GM18499 (cell line): ENCODE data around the gene HHLA2.

Experiments
- ATAC-seq: cut with Tn5 transposase; IDR thresholded peaks from one replicate; pipeline ENCODE4 v1.9.1; 2021; ENCODE audit warnings: moderate number of reproducible peaks; ENCODE audit not compliant: insufficient read depth, unreplicated experiment

The HHLA2 gene

DNA sequence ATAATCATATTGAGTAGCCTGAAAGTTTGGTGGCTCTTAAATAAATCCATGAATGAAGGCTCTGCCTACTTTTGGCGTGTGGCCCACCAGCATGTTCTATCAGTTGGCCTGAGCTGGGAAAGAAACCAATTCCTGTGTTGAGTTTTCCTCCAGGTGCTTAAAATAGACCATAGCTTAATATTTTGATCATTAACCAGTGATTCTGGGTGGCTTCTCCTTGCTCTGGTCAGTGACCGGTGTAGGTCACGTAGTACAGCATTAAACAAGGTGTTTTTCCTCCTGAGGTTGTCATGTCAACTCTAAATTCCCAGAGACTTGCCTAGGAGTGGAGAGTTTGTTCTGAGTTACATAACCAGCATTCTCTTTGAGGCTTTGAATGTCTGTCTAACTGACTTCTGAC lies 1.3 kb downstream of the HHLA2 start:
- ATAC-seq: no peak

DNA sequence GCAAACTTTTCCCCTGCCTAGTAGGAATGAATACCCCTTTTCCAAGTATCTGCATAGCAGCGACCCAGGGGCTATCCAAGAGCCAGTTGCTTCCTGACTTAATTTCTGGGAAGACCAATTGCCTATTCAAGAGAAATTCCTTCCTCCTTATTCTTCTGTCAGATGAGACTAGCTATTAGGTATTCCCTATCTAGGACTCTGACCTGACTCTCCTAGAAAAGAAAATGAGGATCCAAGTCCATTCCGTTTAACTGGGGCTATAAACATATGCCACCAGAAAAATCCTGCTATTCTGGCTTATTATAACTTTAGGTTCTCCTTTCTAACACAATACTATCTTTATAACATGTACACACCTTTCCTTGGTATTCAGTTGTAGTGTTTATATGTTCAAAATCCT lies 1.7 kb downstream of the HHLA2 start:
- no peak for ATAC-seq

DNA sequence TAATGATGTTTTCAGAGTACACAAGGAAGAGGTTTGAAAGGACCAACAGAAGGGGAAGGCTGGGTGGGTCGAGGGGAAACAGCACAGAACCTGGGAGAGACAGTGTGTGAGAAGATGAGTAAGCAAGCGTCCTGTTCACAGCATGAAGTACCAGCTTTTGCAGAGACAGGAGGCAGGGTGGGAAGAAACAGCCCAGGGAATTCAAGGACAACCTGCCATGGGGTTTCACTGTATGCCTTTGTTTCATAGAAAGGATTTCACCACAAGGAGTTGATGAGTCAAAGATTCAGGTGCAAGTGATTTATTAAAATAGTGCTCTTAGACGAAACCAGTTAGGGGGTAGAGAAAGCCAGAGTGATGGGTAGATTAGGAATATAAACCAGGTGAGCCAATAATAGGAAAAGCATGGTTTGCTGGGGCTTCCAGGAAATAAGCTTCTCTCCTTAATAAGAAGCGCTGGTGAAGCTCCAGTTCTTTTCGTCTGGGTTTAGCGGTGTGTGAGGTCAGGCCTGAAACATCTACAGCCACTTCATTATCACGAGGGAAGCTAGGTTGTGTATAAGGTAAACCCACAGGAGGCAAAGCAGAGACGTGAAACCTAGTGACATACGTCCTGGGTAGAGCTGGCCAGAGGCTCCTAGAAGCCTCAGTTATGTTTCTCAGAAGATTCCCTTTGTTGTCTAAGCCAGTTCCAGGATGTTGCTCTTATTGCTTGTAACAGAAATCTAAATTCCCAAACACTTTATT lies 3.9 kb downstream of the HHLA2 start:
- no peak for ATAC-seq

DNA sequence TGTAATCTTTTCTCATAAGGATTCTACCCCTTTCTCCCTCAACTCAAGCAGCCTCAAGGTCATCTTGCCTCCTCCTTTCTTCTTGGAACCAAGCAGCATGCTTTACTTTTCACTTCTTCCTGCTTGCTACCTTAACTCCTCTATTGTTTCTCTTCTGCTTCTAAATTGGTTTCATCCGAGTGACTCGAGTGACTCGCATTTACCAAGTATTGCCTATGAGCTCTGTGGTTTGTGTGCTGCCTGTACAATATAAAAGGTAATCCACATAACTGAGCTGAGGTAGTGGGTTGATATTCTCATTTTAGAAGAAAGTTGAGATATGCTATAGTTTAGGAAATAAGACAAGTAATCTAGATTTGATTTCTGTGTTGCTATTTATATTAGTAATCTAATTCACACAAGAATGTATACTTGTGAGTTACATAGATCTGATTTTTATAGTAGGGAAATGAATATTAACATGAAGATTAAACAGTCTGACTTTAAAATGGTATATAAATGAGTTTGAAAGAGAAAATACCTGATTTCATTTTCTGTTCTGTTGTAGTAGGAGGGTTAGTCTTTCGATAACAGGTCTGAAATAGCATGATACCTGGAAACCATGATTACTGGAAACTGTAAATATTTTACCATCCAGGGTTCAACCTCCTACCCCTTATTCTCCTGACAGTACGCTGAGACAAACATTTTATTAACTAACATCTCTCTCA lies 5.5 kb downstream of the HHLA2 start:
- ATAC-seq: peak; percentile 57

DNA sequence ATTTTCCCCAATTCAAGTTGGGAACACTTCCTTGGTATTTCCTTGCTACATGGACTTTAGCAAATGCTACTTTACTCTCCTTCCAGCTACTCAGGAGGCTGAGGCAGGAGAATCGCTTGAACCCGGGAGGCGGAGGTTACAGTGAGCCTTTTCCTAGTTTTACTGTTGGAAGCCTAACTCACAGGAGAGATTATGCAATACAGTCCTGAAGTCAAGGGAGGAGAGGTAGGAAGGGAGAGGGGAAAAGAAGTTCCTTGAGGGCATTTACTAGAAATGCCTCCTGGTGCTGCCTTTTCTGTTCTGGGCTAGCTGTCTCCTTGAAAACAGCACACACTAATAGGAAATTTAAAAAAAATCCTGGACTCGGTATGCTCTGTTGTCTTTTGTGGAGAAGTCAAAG lies 6.2 kb downstream of the HHLA2 start:
- ATAC-seq: no peak

DNA sequence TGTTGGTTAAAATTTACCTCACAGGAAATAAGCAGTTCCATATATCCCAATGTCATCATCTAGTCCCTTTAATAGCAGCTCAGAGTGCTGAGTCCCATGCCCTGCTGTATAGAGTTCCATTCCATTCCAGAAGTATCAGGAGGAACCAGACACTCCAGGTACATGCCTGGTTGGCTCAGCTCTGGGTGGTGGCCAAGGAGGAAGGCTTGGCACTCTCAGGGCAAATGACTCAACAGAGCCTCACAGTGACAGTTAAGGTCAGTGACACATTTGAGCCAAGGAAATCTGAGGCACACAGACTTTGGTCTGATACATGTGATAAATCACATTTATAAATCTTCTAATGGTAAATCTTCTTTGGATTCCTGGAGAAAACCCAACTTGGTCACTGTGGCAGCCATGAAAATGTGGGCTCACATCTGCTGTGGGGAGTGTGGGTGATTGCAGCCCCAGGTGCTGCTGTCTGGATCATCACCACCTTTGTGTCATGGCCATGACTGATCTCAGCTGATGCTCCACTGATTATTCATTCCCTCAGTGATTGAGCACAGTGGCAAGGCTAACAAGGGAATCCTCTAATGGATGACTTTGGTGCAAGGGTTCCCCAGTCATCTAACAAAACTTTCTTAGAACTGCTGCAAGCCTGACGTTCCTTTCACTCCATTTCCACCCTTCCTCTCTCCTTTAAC lies 9.3 kb downstream of the HHLA2 start:
- ATAC-seq: no peak

DNA sequence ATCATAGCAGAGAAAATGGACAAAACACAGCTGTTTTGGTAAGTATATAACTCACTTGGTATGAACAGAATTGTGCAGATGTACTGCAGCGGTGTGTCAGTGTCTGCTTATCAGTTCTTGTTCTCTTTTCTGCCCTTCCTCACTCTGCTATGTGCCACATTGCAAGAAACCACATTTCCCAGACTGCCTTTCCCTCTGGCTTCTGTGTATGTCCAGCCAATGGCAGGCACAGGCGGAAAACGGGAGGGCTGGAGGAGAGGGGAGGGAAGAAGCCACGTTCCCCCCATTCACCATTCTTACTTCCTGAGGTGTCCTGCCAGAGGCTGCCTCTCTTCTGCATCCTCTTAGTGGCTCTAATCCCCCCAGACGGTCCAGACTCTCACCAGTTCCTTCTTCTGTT lies 15.4 kb downstream of the HHLA2 start:
- no peak for ATAC-seq

DNA sequence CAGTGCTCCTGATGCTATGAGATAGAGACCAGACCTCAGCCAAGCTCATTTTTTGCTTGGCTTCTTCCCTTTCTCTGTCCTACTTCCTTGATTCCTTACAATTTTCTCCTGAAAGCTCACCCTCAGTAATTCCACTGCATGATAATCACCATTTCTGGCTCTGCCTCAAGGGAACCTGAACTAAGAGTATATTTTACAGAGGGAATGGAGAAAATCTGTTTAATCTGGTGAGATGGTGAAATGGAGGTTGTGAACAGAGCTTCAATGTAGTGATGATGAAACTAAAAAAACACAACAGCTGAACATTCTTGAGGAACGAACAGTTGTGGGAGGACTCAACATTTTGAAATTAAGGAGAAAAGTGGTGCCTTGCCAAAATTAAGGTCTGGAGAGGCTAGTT lies 16.3 kb downstream of the HHLA2 start:
- no peak for ATAC-seq

DNA sequence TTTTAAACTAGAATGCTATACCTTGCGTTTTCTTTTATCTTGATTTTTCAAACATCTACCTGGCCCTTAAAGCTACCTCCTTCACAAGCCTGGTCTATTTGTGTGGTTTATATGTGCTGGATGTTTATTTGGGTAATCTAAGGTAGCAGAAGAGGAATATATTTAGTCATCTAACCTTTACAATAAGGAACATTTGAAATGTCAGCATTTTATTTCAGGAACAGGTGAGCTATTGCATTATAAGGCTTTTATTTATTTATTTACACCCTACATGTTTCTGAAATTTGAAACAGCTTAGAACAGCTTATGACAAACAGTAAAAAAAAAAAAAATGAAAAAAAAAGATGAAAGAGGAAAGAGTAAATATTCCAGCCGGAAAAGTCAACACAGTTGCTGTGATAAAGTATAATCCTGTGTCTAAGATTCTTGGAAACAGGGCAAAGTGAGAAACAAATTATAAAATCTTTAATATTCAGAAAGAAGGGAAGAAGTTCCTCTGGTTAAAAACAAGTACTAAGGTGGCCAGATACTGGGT lies 19.5 kb downstream of the HHLA2 start:
- ATAC-seq: no peak

DNA sequence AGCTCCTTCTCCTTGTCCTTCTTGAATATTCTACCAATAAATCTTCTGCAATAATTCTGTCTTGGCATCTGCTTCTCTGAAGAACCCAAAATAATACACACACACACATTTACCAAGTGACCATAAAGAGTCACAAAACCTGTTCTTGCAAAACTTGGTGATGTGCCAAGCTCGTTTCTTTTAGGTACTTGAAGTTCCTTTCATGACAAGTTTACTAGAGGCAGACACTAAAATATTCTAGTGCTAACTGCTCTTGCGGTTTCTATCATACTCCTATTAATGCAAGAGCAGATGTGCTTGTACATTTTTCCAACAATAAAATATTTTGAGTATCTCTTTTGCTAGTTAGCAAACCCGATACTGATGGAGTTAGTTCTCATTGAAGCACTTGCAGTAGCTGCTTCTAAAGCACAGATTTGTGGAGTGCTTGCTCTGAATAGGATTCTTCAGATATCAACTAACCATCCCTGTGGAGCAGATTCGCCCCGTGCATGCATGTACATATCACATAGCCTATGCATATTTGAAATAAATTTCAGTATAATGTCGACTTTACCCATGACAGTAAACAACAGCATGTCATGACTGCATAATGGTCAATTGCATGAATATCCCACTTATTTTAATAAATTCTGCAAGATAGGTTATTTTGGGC lies 23.2 kb downstream of the HHLA2 start:
- no peak for ATAC-seq

DNA sequence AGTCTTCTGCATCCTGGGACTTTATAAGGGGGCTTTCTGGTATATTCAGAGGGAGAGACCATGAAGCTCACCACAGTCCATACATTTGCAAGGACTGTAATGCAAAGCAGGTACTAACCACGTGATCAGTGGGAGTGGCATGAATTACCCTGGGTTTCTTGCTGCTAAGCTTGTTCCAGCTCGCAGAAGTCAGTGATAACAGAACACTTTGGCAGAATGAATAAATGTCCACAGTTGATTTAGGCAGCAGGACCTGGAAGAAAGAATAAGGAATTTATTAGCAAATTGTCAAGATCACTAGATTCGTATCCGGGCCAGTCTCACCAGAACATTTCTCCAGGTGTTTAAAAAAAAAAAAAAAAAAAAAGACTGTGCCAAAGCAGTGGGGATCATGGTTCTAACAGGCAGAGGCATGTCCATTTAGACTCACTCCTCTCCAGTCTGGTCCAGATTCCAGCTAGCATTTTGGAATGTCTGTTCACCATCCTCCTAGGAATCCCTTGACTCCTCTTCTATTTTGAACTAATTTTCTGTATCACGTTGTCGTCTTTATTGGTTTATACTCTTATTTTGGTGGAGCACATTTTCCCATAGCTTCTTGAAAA lies 24.5 kb downstream of the HHLA2 start:
- ATAC-seq: no peak

DNA sequence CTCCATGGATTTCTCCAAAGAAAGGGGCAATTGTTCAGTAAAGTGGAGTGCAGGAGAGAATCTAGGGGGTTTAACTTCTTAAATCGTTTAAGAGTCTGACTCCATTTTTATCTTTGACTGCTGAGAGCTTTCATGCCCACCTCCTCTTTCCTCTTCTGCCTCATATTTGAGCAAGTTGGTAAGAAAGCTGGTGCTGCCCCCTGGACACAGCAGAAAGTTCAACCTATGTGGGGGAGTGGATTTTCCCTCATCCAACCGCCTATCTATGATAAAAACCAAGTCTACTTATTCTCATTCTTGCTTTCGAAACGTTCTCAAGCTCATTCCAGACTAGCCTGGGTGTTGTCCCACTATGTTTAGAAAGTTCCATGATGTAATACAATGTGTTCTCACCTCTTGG lies 26.0 kb downstream of the HHLA2 start:
- no peak for ATAC-seq

DNA sequence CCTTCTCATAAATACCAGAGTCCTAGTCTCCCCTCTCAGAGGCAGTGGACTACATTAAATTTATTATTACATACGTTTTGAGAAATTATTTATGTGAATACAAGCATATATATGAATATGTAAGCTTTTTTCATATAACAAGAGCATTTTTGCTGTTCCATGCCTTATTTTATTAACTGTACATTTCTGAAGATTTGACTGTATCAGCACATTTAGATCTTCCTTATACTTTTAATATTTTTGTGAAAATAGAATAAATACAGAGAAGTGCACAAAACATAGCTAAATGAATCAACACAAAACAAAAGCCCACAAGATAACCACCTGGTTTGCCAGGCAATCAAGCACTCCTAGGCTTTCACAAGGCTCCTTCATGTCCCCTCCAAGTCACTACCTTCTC lies 27.8 kb downstream of the HHLA2 start:
- ATAC-seq: no peak

DNA sequence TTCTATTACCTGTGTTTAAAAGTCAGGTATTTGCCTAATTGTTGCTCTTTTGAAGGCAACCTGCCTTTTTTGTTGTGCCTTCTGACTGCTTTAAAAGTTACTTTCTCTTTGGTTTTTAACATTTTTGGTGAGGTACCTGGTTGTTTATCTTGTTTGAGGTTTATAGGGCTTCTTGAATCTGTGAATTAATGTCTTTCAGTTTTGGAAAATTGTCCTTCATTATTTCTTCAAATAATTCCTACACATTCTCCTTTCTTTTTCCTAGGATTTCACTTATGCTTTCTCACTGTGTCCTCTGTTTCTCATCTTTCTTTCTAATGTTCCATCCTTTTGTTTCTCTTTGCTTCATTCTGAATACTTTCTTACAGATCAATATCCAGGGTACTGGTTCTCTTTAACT lies 30.8 kb downstream of the HHLA2 start:
- ATAC-seq: no peak

DNA sequence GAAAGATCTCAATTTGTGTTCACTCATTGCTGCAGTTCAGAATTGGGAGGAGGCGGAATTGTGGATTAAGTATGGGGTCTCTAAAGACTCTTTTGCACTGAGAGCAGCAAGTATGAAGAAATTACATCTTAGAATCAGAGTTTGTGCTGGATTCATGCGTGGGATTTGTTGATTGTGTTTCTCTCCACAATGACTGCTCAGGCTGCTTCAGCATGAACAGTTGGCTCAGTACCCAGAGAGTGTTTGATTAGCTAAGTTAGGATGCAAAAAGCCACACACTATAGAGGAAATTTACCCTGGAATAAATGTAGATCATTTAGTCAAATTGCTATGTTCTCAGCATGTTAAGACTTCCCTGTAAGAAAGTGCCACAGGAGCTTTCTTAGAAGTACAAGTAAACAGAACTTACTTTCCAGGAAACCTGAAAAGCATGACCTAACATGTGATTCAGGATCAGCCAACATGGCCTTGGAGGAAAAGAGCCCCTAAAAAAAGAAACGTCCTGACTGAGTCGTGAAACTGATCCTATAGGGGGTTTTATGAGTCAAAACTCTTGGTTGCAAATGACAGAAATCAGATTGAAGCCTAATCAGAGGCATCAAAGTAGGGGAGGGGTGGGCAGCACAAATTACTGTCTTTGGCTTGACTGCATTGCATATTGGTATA lies 32.6 kb downstream of the HHLA2 start:
- ATAC-seq: no peak

DNA sequence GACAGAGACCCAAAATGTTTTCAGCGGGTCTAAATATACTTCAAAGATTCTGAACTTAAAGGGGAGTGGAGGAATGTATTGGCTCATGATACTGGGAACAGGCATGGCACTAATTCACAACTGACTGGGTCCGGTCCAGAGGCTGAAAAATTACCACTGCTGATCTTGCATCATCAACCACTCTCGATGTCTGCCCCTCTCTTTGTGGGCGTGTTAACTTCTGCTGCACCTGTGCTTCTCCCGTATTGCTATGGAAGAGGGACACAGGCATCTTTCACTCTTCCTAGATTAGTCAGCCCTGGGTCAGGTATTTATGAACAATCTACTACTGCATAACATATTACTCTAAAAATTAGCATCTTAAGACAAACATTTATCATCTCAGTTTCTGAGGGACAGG lies 33.2 kb downstream of the HHLA2 start:
- ATAC-seq: no peak

DNA sequence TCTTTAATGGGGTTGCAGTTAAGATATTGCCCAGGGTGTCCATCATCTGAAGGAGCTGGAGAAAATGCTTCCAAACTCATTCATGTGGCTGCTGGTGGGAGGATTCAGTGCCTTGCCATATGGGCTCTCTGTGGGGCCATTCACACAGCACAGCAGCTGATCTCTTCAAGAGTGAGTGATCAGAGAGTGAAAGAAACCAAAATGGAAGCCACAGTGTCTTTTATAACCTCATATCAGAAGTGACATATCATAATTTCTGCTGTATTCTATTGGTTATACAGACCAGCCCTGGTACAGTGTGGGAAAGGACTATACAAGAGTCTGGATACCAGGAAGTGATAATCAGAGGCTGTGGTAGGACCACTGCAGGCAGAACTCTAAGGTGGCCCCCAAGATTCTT lies 33.6 kb downstream of the HHLA2 start:
- no peak for ATAC-seq

DNA sequence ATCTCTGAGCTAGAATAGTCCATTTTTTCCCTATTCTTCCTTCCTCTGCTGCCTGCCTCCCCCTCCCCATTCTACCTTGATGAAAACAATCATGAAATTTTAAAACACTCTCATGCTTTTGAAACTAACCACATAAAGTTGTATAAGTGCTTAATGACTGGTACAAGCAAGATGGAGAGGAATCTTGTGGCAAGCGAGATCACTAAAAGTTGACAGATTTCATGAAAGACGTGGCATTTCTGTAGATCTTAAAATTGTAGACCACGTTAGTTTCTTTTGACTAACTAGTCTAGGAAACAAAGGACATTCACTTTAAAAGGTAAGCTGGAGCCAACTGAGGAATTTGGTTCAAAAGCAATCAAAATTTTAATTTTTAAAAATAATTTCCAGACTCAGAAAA lies 35.4 kb downstream of the HHLA2 start:
- ATAC-seq: no peak

DNA sequence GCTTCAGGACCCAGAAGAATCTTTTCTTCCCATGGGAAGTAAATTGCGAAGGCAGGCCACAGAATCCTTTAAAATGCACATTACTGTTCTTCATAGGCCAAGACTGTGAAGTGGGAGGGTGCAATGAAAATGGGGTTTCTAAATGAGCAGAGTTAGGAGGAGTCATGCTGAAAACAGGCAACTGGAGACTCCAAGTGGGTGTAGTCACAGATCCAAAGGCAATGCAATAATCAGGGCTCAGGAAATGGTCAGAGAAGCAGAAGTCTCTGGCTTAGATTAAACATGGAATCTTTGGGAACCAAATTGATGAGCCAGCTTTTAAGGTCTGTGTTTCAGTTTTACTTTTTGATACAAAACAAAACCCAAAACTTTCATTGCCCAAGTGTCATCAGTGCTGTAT lies 37.6 kb downstream of the HHLA2 start:
- no peak for ATAC-seq

DNA sequence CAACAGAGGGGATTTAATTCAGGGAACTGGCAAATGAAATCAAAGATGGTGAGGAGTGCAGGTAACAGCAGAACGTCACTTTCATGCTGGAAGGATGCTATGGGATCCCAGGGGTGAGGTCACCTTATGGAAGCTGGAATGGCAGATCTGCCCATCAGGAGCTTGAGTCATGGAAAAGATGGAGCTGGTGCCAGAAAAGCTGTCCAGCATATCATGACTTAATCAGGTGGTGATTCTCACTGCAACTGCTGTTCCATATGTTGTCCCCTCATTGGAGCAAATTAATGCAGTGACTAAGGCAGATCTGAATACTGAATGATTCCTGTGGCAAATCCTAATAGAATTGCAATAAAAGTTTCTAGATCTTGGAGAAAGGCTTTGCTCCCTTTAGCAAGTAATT lies 38.4 kb downstream of the HHLA2 start:
- no peak for ATAC-seq
